Activated naive CD4-positive, alpha-beta T cell treated with anti-CD3 and anti-CD28 coated beads, Interleukin-2, amount 50 U/mL, for 24 hours (primary cell): ENCODE data around the gene SSB.
"Not testable (repeated sequence)": the region's sequence is repeated elsewhere in the genome, so short reads cannot be mapped to it uniquely, and the experiment has no call there.

Experiments used
- H3K27ac Mint-ChIP-seq: one replicate; pipeline ENCODE4 v1.8.0; 2021; ENCODE audit warnings: mild to moderate bottlenecking, mixed read lengths
- H3K27me3 Mint-ChIP-seq: one replicate; pipeline ENCODE4 v1.8.0; 2021; ENCODE audit warnings: mixed read lengths
- H3K36me3 Mint-ChIP-seq: one replicate; pipeline ENCODE4 v1.8.0; 2021; ENCODE audit warnings: mixed read lengths
- H3K4me1 Mint-ChIP-seq: one replicate; pipeline ENCODE4 v1.8.0; 2021; ENCODE audit warnings: mixed read lengths
- H3K4me3 Mint-ChIP-seq: one replicate; pipeline ENCODE4 v1.8.0; 2021; ENCODE audit warnings: mild to moderate bottlenecking, mixed read lengths
- H3K9me3 Mint-ChIP-seq: one replicate; pipeline ENCODE4 v1.8.0; 2021; ENCODE audit warnings: mixed read lengths

SSB gene

GRCh38 chr2:169817369-169817768, 18.7 kb downstream of the SSB start:
- not testable (repeated sequence) for H3K27me3 Mint-ChIP-seq, H3K27ac Mint-ChIP-seq, H3K9me3 Mint-ChIP-seq, H3K4me3 Mint-ChIP-seq
- H3K4me1 Mint-ChIP-seq, result peaks cover 44% of the 10 kb centered on the region
- peaks cover 27% of the 10 kb centered on the region for H3K36me3 Mint-ChIP-seq

GRCh38 chr2:169818241-169818640, 19.6 kb downstream of the SSB start:
- H3K27me3 Mint-ChIP-seq, result no peaks in the 10 kb centered on the region
- no peak overlapping the region for H3K27ac Mint-ChIP-seq
- H3K36me3 Mint-ChIP-seq, result peaks cover 31% of the 10 kb centered on the region
- no peaks in the 10 kb centered on the region for H3K9me3 Mint-ChIP-seq
- H3K4me1 Mint-ChIP-seq, result peaks cover 52% of the 10 kb centered on the region
- no peak overlapping the region for H3K4me3 Mint-ChIP-seq

- peak overlapping the region; percentile 55 for H3K27ac Mint-ChIP-seq
- H3K9me3 Mint-ChIP-seq, result no peaks in the 10 kb centered on the region
- no peak overlapping the region for H3K4me3 Mint-ChIP-seq
- H3K4me1 Mint-ChIP-seq, result peaks cover 61% of the 10 kb centered on the region
- H3K36me3 Mint-ChIP-seq, result peaks cover 33% of the 10 kb centered on the region
- no peaks in the 10 kb centered on the region for H3K27me3 Mint-ChIP-seq
Measured at GRCh38 chr2:169819106-169819505, 20.4 kb downstream of the SSB start.

- not testable (repeated sequence) for H3K9me3 Mint-ChIP-seq, H3K27me3 Mint-ChIP-seq, H3K4me3 Mint-ChIP-seq
- H3K27ac Mint-ChIP-seq, result peak overlapping the region; percentile 2
- peaks cover 33% of the 10 kb centered on the region for H3K36me3 Mint-ChIP-seq
- peaks cover 67% of the 10 kb centered on the region for H3K4me1 Mint-ChIP-seq
Measured at GRCh38 chr2:169820101-169820500, 21.4 kb downstream of the SSB start.

- H3K36me3 Mint-ChIP-seq, result peaks cover 22% of the 10 kb centered on the region
- no peaks in the 10 kb centered on the region for H3K9me3 Mint-ChIP-seq
- H3K4me1 Mint-ChIP-seq, result peaks cover 60% of the 10 kb centered on the region
- H3K4me3 Mint-ChIP-seq, result peak overlapping the region; percentile 49
- H3K27ac Mint-ChIP-seq, result no peak overlapping the region
- H3K27me3 Mint-ChIP-seq, result no peaks in the 10 kb centered on the region
Measured at GRCh38 chr2:169822036-169822435, 23.4 kb downstream of the SSB start.

GRCh38 chr2:169822785-169823392, 24.2 kb downstream of the SSB start:
- no peaks in the 10 kb centered on the region for H3K27me3 Mint-ChIP-seq
- H3K36me3 Mint-ChIP-seq, result peaks cover 16% of the 10 kb centered on the region
- peaks cover 57% of the 10 kb centered on the region for H3K4me1 Mint-ChIP-seq
- H3K9me3 Mint-ChIP-seq, result no peaks in the 10 kb centered on the region
- H3K4me3 Mint-ChIP-seq, result peak overlapping the region; percentile 96
- peak overlapping the region; percentile 82 for H3K27ac Mint-ChIP-seq

GRCh38 chr2:169823996-169824372, 25.3 kb downstream of the SSB start:
- no peaks in the 10 kb centered on the region for H3K27me3 Mint-ChIP-seq
- no peaks in the 10 kb centered on the region for H3K9me3 Mint-ChIP-seq
- H3K27ac Mint-ChIP-seq, result peak overlapping the region; percentile 63
- H3K36me3 Mint-ChIP-seq, result peaks cover 12% of the 10 kb centered on the region
- peaks cover 65% of the 10 kb centered on the region for H3K4me1 Mint-ChIP-seq
- peak overlapping the region; percentile 96 for H3K4me3 Mint-ChIP-seq

- Mint-ChIP-seq H3K36me3 (peaks cover 12% of the 10 kb centered on the region), H3K4me1 (peaks cover 63% of the 10 kb centered on the region), H3K4me3 (peak within 1 kb of the TSS; percentile 96), H3K27ac (peak within 1 kb of the TSS; percentile 85), H3K27me3 (no peaks in the 10 kb centered on the region), H3K9me3 (no peaks in the 10 kb centered on the region)
Measured at GRCh38 chr2:169824373-169825333, 26.0 kb downstream of the SSB start, which contains the start of gene METTL5. TSS of gene METTL5 (minus strand) at chr2:169824905. CDS start at chr2:169824597, 308 bp downstream.

GRCh38 chr2:169827272-169828140, 28.8 kb downstream of the SSB start, which contains the start of gene UBR3:
TSS of gene UBR3 (plus strand) at chr2:169827454. CDS start at chr2:169827508, 54 bp downstream.
- no peaks in the 10 kb centered on the region for H3K9me3 Mint-ChIP-seq
- H3K36me3 Mint-ChIP-seq, result peaks cover 6% of the 10 kb centered on the region
- peak within 1 kb of the TSS; percentile 87 for H3K27ac Mint-ChIP-seq
- H3K4me3 Mint-ChIP-seq, result peak within 1 kb of the TSS; percentile 95
- H3K4me1 Mint-ChIP-seq, result peaks cover 63% of the 10 kb centered on the region
- H3K27me3 Mint-ChIP-seq, result no peaks in the 10 kb centered on the region

GRCh38 chr2:169828141-169828811, 29.6 kb downstream of the SSB start:
- peaks cover 4% of the 10 kb centered on the region for H3K36me3 Mint-ChIP-seq
- H3K4me3 Mint-ChIP-seq, result peak overlapping the region; percentile 95
- H3K27me3 Mint-ChIP-seq, result no peaks in the 10 kb centered on the region
- H3K9me3 Mint-ChIP-seq, result no peaks in the 10 kb centered on the region
- peak overlapping the region; percentile 87 for H3K27ac Mint-ChIP-seq
- peaks cover 61% of the 10 kb centered on the region for H3K4me1 Mint-ChIP-seq

- no peak overlapping the region for H3K27ac Mint-ChIP-seq
- no peaks in the 10 kb centered on the region for H3K9me3 Mint-ChIP-seq
- no peak overlapping the region for H3K4me3 Mint-ChIP-seq
- H3K4me1 Mint-ChIP-seq, result peaks cover 68% of the 10 kb centered on the region
- H3K36me3 Mint-ChIP-seq, result peaks cover 2% of the 10 kb centered on the region
- no peaks in the 10 kb centered on the region for H3K27me3 Mint-ChIP-seq
Measured at GRCh38 chr2:169834401-169834800, 35.7 kb downstream of the SSB start.

- peaks cover 59% of the 10 kb centered on the region for H3K4me1 Mint-ChIP-seq
- H3K27ac Mint-ChIP-seq, result no peak overlapping the region
Measured at GRCh38 chr2:169838743-169839489, 40.2 kb downstream of the SSB start.

GRCh38 chr2:169839954-169840746, 41.5 kb downstream of the SSB start:
- Mint-ChIP-seq H3K4me3 (no peak overlapping the region), H3K27ac (no peak overlapping the region), H3K9me3 (no peaks in the 10 kb centered on the region), H3K27me3 (no peaks in the 10 kb centered on the region), H3K4me1 (peaks cover 57% of the 10 kb centered on the region), H3K36me3 (peaks cover 12% of the 10 kb centered on the region)

More at GRCh38 chr2:169838743-169839489, 40.2 kb downstream of the SSB start:
- H3K4me3 Mint-ChIP-seq, result no peak overlapping the region
- peaks cover 10% of the 10 kb centered on the region for H3K36me3 Mint-ChIP-seq
- H3K27me3 Mint-ChIP-seq, result no peaks in the 10 kb centered on the region
- H3K9me3 Mint-ChIP-seq, result no peaks in the 10 kb centered on the region

GRCh38 chr2:169840747-169841142, 42.1 kb downstream of the SSB start:
- no peaks in the 10 kb centered on the region for H3K27me3 Mint-ChIP-seq
- no peaks in the 10 kb centered on the region for H3K9me3 Mint-ChIP-seq
- peaks cover 12% of the 10 kb centered on the region for H3K36me3 Mint-ChIP-seq
- H3K4me3 Mint-ChIP-seq, result no peak overlapping the region
- H3K4me1 Mint-ChIP-seq, result peaks cover 61% of the 10 kb centered on the region
- no peak overlapping the region for H3K27ac Mint-ChIP-seq
